HUES6 (cell line): Measurements from ENCODE around the gene SRRM4.
"Not testable (repeated sequence)": the region's sequence is repeated elsewhere in the genome, so short reads cannot be mapped to it uniquely, and the experiment has no call there.

Source experiments
- H3K27ac ChIP-seq: 2 replicates; pipeline ENCODE4 v1.7.0; 2013; ENCODE audit warnings: low read depth, mild to moderate bottlenecking, low read length, inconsistent platforms
- H3K27me3 ChIP-seq: 2 replicates; pipeline ENCODE4 v1.6.1; 2013; ENCODE audit warnings: low read length; ENCODE audit not compliant: control insufficient read depth, insufficient read depth
- H3K36me3 ChIP-seq: 2 replicates; pipeline ENCODE4 v1.6.1; 2013; ENCODE audit warnings: low read length; ENCODE audit not compliant: control insufficient read depth, insufficient read depth
- H3K4me1 ChIP-seq: 2 replicates; pipeline ENCODE4 v1.6.1; 2013; ENCODE audit warnings: low read length; ENCODE audit not compliant: control insufficient read depth, insufficient read depth
- H3K4me3 ChIP-seq: 2 replicates; pipeline ENCODE4 v1.5.1; 2013; ENCODE audit warnings: low read depth, low read length
- H3K9ac ChIP-seq: one replicate; pipeline ENCODE4 v1.6.1; 2013; ENCODE audit warnings: mild to moderate bottlenecking, low read length
- H3K9me3 ChIP-seq: 2 replicates; pipeline ENCODE4 v1.6.1; 2013; ENCODE audit warnings: low read depth, low read length; ENCODE audit not compliant: control insufficient read depth, insufficient read depth

The SRRM4 gene

GRCh38 chr12:118980407-118981014 is 830 bp upstream of the SRRM4 start:
- H3K36me3 ChIP-seq, result no peaks in the 10 kb centered on the region
- H3K4me3 ChIP-seq, result peak overlapping the region; percentile 86
- peak overlapping the region; percentile 53 for H3K9ac ChIP-seq
- H3K4me1 ChIP-seq, result no peaks in the 10 kb centered on the region
- H3K9me3 ChIP-seq, result no peaks in the 10 kb centered on the region
- H3K27ac ChIP-seq, result no peak overlapping the region
- peaks cover 70% of the 10 kb centered on the region for H3K27me3 ChIP-seq

- Histone ChIP-seq H3K27me3 (peaks cover 71% of the 10 kb centered on the region), H3K9ac (no peak overlapping the region), H3K36me3 (no peaks in the 10 kb centered on the region), H3K4me1 (peaks cover 4% of the 10 kb centered on the region; the same call in 1 of the 2 replicates), H3K9me3 (no peaks in the 10 kb centered on the region), H3K27ac (no peak overlapping the region), H3K4me3 (peak overlapping the region; percentile 86)
Measured at GRCh38 chr12:118982302-118982701, 961 bp downstream of the SRRM4 start.

GRCh38 chr12:118982984-118983761 is 1.8 kb downstream of the SRRM4 start:
- no peaks in the 10 kb centered on the region for H3K36me3 ChIP-seq
- H3K9ac ChIP-seq, result no peak overlapping the region
- H3K4me1 ChIP-seq, result peaks cover 4% of the 10 kb centered on the region; the same call in 1 of the 2 replicates
- peaks cover 69% of the 10 kb centered on the region for H3K27me3 ChIP-seq
- no peak overlapping the region for H3K4me3 ChIP-seq
- H3K27ac ChIP-seq, result no peak overlapping the region
- H3K9me3 ChIP-seq, result no peaks in the 10 kb centered on the region

DNA sequence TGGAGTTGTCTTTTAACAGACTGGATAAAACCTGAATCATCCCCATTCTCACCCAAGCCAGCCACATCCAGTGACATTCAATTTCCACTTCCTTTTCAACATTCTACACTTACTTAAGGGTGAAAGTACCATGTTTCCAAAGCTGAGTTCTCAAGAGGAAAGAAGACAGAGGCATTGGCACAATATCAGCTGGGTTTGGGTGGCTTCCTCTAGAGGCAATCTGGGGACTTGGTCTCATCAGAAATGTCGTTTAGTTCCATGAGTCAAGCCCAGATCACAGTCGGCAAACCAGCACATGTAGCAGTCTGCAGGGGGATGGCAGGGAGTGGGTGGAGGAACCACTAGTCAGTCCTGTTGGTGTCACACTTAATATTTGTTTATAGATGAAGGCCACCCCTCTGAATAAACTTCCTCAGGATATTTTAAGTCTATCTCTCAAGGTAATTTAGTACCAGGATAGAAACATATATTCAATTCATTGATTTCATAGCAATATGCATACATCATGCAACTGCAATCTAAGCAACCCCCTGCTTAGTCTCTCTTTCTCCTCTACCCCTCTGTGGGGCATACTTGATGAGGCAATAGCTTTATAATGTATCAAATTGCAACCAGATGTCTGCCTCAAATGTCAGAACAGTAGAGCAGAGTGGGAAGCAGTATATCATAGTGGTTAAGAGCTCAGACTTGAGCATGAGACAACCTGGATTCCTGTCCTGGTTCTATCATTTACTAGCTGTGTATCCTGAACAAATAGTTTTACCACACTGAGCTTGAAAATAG is 3.0 kb downstream of the SRRM4 start:
- no peak overlapping the region for H3K27ac ChIP-seq

DNA sequence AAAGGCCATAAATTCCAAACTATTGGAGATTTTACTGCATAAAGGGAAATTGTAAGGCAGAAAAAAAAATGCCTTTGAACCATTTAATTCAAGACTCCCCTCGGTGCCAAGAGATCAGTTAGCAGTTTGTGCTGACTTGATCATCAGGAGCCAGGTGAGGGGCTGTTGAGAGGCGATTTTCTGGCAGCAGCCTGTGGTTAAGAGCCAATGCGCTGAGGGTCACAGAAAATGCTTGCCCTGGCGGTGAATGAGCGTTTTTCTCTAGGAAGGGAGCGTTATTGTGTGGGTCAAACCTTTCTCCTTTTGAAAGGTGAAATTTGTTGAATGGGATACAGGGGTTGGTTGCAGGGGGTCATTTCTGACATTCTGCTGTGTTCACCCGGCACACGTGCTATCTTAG is 4.7 kb downstream of the SRRM4 start:
- Histone ChIP-seq H3K27ac (no peak overlapping the region), H3K4me1 (peaks cover 4% of the 10 kb centered on the region; the same call in 1 of the 2 replicates), H3K9ac (no peak overlapping the region), H3K27me3 (peaks cover 80% of the 10 kb centered on the region), H3K9me3 (no peaks in the 10 kb centered on the region), H3K36me3 (no peaks in the 10 kb centered on the region), H3K4me3 (no peak overlapping the region)

More for the DNA sequence above, 3.0 kb downstream of the SRRM4 start:
- H3K27me3 ChIP-seq, result peaks cover 80% of the 10 kb centered on the region
- H3K36me3 ChIP-seq, result no peaks in the 10 kb centered on the region
- peaks cover 4% of the 10 kb centered on the region; the same call in 1 of the 2 replicates for H3K4me1 ChIP-seq
- no peaks in the 10 kb centered on the region for H3K9me3 ChIP-seq
- H3K4me3 ChIP-seq, result no peak overlapping the region
- H3K9ac ChIP-seq, result no peak overlapping the region

GRCh38 chr12:118999107-118999506 is 17.8 kb downstream of the SRRM4 start:
- H3K9ac ChIP-seq, result no peak overlapping the region
- peaks cover 6% of the 10 kb centered on the region for H3K4me1 ChIP-seq
- no peaks in the 10 kb centered on the region for H3K9me3 ChIP-seq
- H3K27ac ChIP-seq, result no peak overlapping the region
- H3K4me3 ChIP-seq, result no peak overlapping the region
- peaks cover 38% of the 10 kb centered on the region for H3K27me3 ChIP-seq
- no peaks in the 10 kb centered on the region for H3K36me3 ChIP-seq

- Histone ChIP-seq H3K4me1 (peaks cover 26% of the 10 kb centered on the region), H3K27ac (no peak overlapping the region), H3K27me3 (peaks cover 8% of the 10 kb centered on the region), H3K9me3 (no peaks in the 10 kb centered on the region), H3K4me3 (no peak overlapping the region), H3K36me3 (no peaks in the 10 kb centered on the region), H3K9ac (no peak overlapping the region)
Measured at GRCh38 chr12:119005085-119005484, 23.7 kb downstream of the SRRM4 start.

- no peaks in the 10 kb centered on the region for H3K9me3 ChIP-seq
- H3K4me1 ChIP-seq, result peaks cover 26% of the 10 kb centered on the region
- no peak overlapping the region for H3K4me3 ChIP-seq
- H3K27ac ChIP-seq, result no peak overlapping the region
- no peak overlapping the region for H3K9ac ChIP-seq
- H3K36me3 ChIP-seq, result no peaks in the 10 kb centered on the region
- H3K27me3 ChIP-seq, result peaks cover 8% of the 10 kb centered on the region; the same call in 1 of the 2 replicates
Measured at GRCh38 chr12:119005913-119006312, 24.6 kb downstream of the SRRM4 start.

GRCh38 chr12:119006746-119007145 is 25.4 kb downstream of the SRRM4 start:
- peaks cover 8% of the 10 kb centered on the region; the same call in 1 of the 2 replicates for H3K27me3 ChIP-seq
- H3K4me3 ChIP-seq, result no peak overlapping the region

GRCh38 chr12:119008273-119008672 is 26.9 kb downstream of the SRRM4 start:
- peaks cover 34% of the 10 kb centered on the region for H3K4me1 ChIP-seq
- not testable (repeated sequence) for H3K36me3 ChIP-seq, H3K9me3 ChIP-seq, H3K27ac ChIP-seq, H3K9ac ChIP-seq, H3K27me3 ChIP-seq
- H3K4me3 ChIP-seq, result peak overlapping the region; percentile 44; the same call in 1 of the 2 replicates

More at GRCh38 chr12:119006746-119007145, 25.4 kb downstream of the SRRM4 start:
- H3K36me3 ChIP-seq, result no peaks in the 10 kb centered on the region
- H3K4me1 ChIP-seq, result peaks cover 26% of the 10 kb centered on the region
- H3K27ac ChIP-seq, result no peak overlapping the region
- H3K9me3 ChIP-seq, result no peaks in the 10 kb centered on the region
- no peak overlapping the region for H3K9ac ChIP-seq
